Measurements from ENCODE around the gene TCF7L1.
"Not testable (repeated sequence)": the region's sequence is repeated elsewhere in the genome, so short reads cannot be mapped to it uniquely, and the experiment has no call there.

Gene TCF7L1

DNA sequence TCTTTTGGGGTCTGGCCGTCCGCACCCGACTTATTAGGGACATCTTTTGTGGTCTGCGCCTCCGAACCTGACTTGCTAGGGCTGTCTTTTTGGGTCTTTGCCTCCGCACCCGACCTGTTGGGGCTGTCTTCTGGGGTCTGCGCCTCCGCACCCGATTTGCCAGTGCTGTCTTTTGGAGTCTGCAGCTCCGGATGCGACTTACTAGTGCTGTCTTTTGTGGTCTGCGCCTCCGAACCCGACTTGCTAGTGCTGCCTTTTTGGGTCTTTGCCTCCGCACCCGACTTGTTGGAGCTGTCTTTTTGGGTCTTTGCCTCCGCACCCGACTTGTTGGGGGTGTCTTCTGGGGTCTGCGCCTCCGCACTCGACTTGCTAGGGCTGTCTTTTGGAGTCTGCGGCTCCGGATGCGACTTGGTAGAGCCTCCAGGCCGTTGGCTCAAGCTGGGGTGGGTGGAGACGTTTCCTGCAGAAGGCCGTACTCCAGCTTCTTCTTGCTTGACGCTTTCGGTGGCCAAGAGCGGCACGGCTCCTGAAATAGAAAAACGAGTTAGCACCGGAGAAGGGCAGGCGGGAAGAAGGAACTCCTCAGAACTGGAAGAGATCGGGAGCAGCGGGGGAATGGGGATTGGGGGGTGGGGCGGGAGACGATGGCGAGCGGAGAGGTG lies 194.1 kb downstream of the TCF7L1 start:
- Histone ChIP-seq H3K36me3 (ENCODE audit: control insufficient read depth, insufficient read depth, low read length) (peaks cover 12% of the 10 kb centered on the region), H3K27ac (ENCODE audit: insufficient read depth, low read depth, low read length, poor library complexity, severe bottlenecking) (no peak overlapping the region), H3K4me1 (ENCODE audit: control insufficient read depth, insufficient read depth, low read length) (no peaks in the 10 kb centered on the region), H3K4me3 (ENCODE audit: insufficient read depth, low read depth, low read length) (peak overlapping the region; percentile 87), H3K27me3 (ENCODE audit: control insufficient read depth, insufficient read depth, low read length, poor library complexity, severe bottlenecking) (no peaks in the 10 kb centered on the region), H3K9me3 (ENCODE audit: control insufficient read depth, low read length) (no peaks in the 10 kb centered on the region)
- 7% methylated on average over 41 of the region's 41 CpGs for WGBS, 2 experiments

- 1% methylated on average over 56 to 57 of the region's 57 CpGs for WGBS, 2 experiments
- Histone ChIP-seq H3K36me3 (ENCODE audit: control insufficient read depth, insufficient read depth, low read length) (peaks cover 6% of the 10 kb centered on the region), H3K27me3 (ENCODE audit: control insufficient read depth, insufficient read depth, low read length, poor library complexity, severe bottlenecking) (no peaks in the 10 kb centered on the region), H3K4me3 (ENCODE audit: insufficient read depth, low read depth, low read length) (peak within 1 kb of the TSS; percentile 87), H3K9me3 (ENCODE audit: control insufficient read depth, low read length) (no peaks in the 10 kb centered on the region), H3K27ac (ENCODE audit: insufficient read depth, low read depth, low read length, poor library complexity, severe bottlenecking) (peak within 1 kb of the TSS; percentile 87), H3K4me1 (ENCODE audit: control insufficient read depth, insufficient read depth, low read length) (no peaks in the 10 kb centered on the region)
Observed at GRCh38 chr2:85327822-85328617, 194.8 kb downstream of the TCF7L1 start, which contains the start of gene TGOLN2. Gene TGOLN2, minus strand, starts transcription at chr2:85327989. Its CDS starts 27 bp downstream, at chr2:85327962.

DNA sequence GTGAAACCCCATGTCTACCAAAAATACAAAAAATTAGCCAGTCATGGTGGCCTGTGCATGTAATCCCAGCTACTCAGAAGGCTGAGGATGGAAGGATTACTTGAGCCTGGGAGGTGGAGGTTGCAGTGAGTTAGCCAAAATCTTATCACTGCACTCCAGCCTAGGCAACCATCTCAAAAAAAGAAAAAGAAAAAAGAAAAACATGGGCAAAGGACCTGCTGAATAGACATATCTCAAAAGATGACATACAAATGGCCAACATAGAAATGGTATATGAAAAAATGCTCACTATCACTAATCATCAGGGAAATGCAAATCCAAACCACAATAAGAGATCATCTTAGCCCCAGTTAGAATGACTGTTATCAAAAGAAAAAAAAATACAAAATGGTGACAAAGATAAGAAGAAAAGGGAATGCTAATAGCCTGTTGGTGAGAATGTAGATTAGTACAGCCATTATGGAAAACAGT lies 196.0 kb downstream of the TCF7L1 start:
- Histone ChIP-seq H3K4me3 (ENCODE audit: insufficient read depth, low read depth, low read length) (no peak overlapping the region), H3K27me3 (ENCODE audit: control insufficient read depth, insufficient read depth, low read length, poor library complexity, severe bottlenecking) (no peaks in the 10 kb centered on the region), H3K27ac (ENCODE audit: insufficient read depth, low read depth, low read length, poor library complexity, severe bottlenecking) (no peak overlapping the region), H3K36me3 (ENCODE audit: control insufficient read depth, insufficient read depth, low read length) (peaks cover 6% of the 10 kb centered on the region), H3K4me1 (ENCODE audit: control insufficient read depth, insufficient read depth, low read length) (no peaks in the 10 kb centered on the region), H3K9me3 (ENCODE audit: control insufficient read depth, low read length) (no peaks in the 10 kb centered on the region)

DNA sequence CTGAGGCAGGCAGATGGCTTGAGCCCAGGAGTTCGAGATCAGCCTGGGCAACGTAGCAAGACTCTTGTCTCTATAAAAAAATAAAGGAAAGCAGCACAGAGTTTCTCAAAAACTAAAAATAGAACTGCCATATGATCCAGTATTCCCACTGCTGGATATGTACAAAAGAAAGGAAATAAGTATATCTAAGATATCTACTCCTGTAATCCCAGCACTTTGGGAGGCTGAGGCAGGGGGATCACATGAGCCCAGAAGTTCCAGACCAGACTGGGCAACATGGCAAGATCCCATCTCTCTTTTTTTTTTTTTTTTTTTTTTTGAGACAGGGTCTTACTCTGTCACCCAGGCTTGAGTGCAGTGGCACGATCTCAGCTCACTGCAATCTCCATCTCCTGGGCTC lies 196.5 kb downstream of the TCF7L1 start:
- not testable (repeated sequence) for H3K9me3 ChIP-seq (ENCODE audit: control insufficient read depth, low read length); H3K4me1 ChIP-seq (ENCODE audit: control insufficient read depth, insufficient read depth, low read length); H3K36me3 ChIP-seq (ENCODE audit: control insufficient read depth, insufficient read depth, low read length); H3K27me3 ChIP-seq (ENCODE audit: control insufficient read depth, insufficient read depth, low read length, poor library complexity, severe bottlenecking); H3K27ac ChIP-seq (ENCODE audit: insufficient read depth, low read depth, low read length, poor library complexity, severe bottlenecking); H3K4me3 ChIP-seq (ENCODE audit: insufficient read depth, low read depth, low read length)
- 90 to 96% methylated on average over 3 of the region's 3 CpGs for WGBS, 2 experiments

- H3K27me3 ChIP-seq (ENCODE audit: control insufficient read depth, insufficient read depth, low read length, poor library complexity, severe bottlenecking): no peaks in the 10 kb centered on the region
- no peak overlapping the region for H3K27ac ChIP-seq (ENCODE audit: insufficient read depth, low read depth, low read length, poor library complexity, severe bottlenecking)
- WGBS, 2 experiments: 79 to 83% methylated on average over 13 of the region's 13 CpGs
- H3K36me3 ChIP-seq (ENCODE audit: control insufficient read depth, insufficient read depth, low read length): no peaks in the 10 kb centered on the region
- H3K4me1 ChIP-seq (ENCODE audit: control insufficient read depth, insufficient read depth, low read length): no peaks in the 10 kb centered on the region
- H3K9me3 ChIP-seq (ENCODE audit: control insufficient read depth, low read length): no peaks in the 10 kb centered on the region
- H3K4me3 ChIP-seq (ENCODE audit: insufficient read depth, low read depth, low read length): no peak overlapping the region
Observed at GRCh38 chr2:85330839-85331636, 197.8 kb downstream of the TCF7L1 start.

- not testable (repeated sequence) for H3K36me3 ChIP-seq (ENCODE audit: control insufficient read depth, insufficient read depth, low read length); H3K9me3 ChIP-seq (ENCODE audit: control insufficient read depth, low read length); H3K27me3 ChIP-seq (ENCODE audit: control insufficient read depth, insufficient read depth, low read length, poor library complexity, severe bottlenecking); H3K27ac ChIP-seq (ENCODE audit: insufficient read depth, low read depth, low read length, poor library complexity, severe bottlenecking); H3K4me1 ChIP-seq (ENCODE audit: control insufficient read depth, insufficient read depth, low read length); H3K4me3 ChIP-seq (ENCODE audit: insufficient read depth, low read depth, low read length)
- 93 to 97% methylated on average over 3 of the region's 4 CpGs for WGBS, 2 experiments
Observed at GRCh38 chr2:85333877-85334276, 200.7 kb downstream of the TCF7L1 start.

DNA sequence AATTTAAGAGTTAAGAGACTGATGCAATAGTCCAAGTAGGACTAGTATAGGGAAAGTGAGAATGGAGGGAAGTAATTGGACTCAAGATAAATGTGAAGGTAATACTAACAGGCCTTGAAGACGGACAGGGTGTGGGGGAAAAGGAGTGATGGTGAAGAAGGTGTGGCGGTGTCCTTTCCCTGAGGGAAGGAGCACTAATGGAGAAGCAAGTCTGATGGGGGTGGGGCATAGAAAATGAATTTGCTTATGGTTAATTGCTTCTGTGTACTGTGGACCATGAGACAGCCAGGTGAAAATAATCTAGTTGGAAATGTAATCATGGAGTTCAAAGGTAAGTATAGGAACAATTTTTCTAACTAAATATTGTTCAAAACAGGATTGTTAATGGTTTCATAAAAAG lies 201.7 kb downstream of the TCF7L1 start:
- H3K36me3 ChIP-seq (ENCODE audit: control insufficient read depth, insufficient read depth, low read length): no peaks in the 10 kb centered on the region
- no peak overlapping the region for H3K4me3 ChIP-seq (ENCODE audit: insufficient read depth, low read depth, low read length)
- no peaks in the 10 kb centered on the region for H3K27me3 ChIP-seq (ENCODE audit: control insufficient read depth, insufficient read depth, low read length, poor library complexity, severe bottlenecking)
- no peak overlapping the region for H3K27ac ChIP-seq (ENCODE audit: insufficient read depth, low read depth, low read length, poor library complexity, severe bottlenecking)
- H3K9me3 ChIP-seq (ENCODE audit: control insufficient read depth, low read length): no peaks in the 10 kb centered on the region
- H3K4me1 ChIP-seq (ENCODE audit: control insufficient read depth, insufficient read depth, low read length): no peaks in the 10 kb centered on the region
- WGBS, 2 experiments: 49 to 50% methylated on average over 2 of the region's 2 CpGs

GRCh38 chr2:85340034-85340892 lies 207.1 kb downstream of the TCF7L1 start:
- Histone ChIP-seq H3K36me3 (ENCODE audit: control insufficient read depth, insufficient read depth, low read length) (no peaks in the 10 kb centered on the region), H3K27me3 (ENCODE audit: control insufficient read depth, insufficient read depth, low read length, poor library complexity, severe bottlenecking) (no peaks in the 10 kb centered on the region), H3K9me3 (ENCODE audit: control insufficient read depth, low read length) (no peaks in the 10 kb centered on the region), H3K4me3 (ENCODE audit: insufficient read depth, low read depth, low read length) (no peak overlapping the region), H3K27ac (ENCODE audit: insufficient read depth, low read depth, low read length, poor library complexity, severe bottlenecking) (no peak overlapping the region), H3K4me1 (ENCODE audit: control insufficient read depth, insufficient read depth, low read length) (no peaks in the 10 kb centered on the region)
- WGBS, 2 experiments: 80 to 84% methylated on average over 13 of the region's 13 CpGs

GRCh38 chr2:85341269-85342029 lies 208.3 kb downstream of the TCF7L1 start:
- Histone ChIP-seq H3K27ac (ENCODE audit: insufficient read depth, low read depth, low read length, poor library complexity, severe bottlenecking) (no peak overlapping the region), H3K9me3 (ENCODE audit: control insufficient read depth, low read length) (no peaks in the 10 kb centered on the region), H3K4me1 (ENCODE audit: control insufficient read depth, insufficient read depth, low read length) (no peaks in the 10 kb centered on the region), H3K4me3 (ENCODE audit: insufficient read depth, low read depth, low read length) (no peak overlapping the region), H3K36me3 (ENCODE audit: control insufficient read depth, insufficient read depth, low read length) (no peaks in the 10 kb centered on the region), H3K27me3 (ENCODE audit: control insufficient read depth, insufficient read depth, low read length, poor library complexity, severe bottlenecking) (no peaks in the 10 kb centered on the region)
- 94 to 96% methylated on average over 29 of the region's 30 CpGs for WGBS, 2 experiments

Data from ectodermal cell (in vitro differentiated cells).